Measurements from ENCODE around the gene MYL3.
"Not testable (repeated sequence)": the region's sequence is repeated elsewhere in the genome, so short reads cannot be mapped to it uniquely, and the experiment has no call there.

Gene MYL3

DNA sequence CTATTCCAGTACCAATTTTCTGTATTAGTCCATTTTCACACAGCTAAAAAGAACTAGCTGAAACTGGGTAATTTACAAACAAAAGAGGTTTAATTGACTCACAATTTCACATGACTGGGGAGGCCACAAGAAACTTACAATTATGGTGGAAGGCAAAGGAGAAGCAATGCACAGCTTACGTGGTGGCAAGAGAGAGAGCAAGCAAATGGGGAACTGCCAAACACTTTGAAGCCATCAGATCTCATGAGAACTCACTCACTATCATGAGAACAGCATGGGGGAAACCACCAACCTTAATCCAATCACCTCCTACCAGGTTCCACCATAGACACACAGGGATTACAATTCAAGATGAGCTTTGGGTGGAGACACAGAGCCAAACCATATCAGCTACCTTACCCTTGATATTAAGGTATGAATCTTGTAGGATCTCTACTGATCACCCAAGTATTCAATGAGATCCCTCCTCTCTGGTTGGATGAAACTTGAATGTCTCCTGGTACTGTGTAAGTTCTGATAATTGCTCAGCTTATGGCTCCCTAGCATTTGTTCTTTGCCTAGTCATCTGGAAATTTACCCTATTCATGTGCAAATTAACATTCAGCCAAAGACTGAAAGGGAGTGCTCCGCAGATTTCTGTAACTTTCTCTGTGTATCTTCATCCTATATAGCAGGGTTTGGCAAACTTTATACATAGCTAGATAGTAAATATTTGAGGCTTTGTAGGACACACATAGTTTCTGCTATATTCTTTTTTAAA, 38.9 kb downstream of the MYL3 start:
- no peak for DNase-seq (ENCODE audit: low spot score)

- not testable (repeated sequence) for DNase-seq (ENCODE audit: low spot score)
Measured at GRCh38 chr3:46823314-46823713, 39.9 kb downstream of the MYL3 start.

DNA sequence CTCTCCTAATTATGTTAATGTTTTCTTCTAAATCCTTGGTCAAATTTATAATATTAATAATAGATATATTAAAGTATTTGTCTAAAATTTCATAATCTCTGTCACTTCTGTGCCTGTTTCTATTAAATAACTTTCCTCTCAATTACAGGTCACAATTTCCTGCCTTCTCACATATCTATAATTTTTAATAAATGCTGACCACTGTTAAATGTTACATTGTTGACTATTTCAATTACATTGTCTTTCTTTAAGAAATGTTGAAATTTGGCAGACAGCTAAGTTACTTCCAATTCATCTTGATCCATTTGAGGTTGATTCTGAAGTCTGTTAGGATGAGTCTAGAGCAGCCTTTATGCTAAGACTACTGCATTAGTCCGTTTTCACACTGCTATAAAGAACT, 41.7 kb downstream of the MYL3 start:
- DNase-seq (ENCODE audit: low spot score) = no peak

- no peak for DNase-seq (ENCODE audit: low spot score)
Measured at GRCh38 chr3:46820852-46821251, 42.4 kb downstream of the MYL3 start.

- no peak for DNase-seq (ENCODE audit: low spot score)
Measured at GRCh38 chr3:46812237-46812791, 50.9 kb downstream of the MYL3 start.

GRCh38 chr3:46811615-46812236, 51.5 kb downstream of the MYL3 start:
- no peak for DNase-seq (ENCODE audit: low spot score)

DNA sequence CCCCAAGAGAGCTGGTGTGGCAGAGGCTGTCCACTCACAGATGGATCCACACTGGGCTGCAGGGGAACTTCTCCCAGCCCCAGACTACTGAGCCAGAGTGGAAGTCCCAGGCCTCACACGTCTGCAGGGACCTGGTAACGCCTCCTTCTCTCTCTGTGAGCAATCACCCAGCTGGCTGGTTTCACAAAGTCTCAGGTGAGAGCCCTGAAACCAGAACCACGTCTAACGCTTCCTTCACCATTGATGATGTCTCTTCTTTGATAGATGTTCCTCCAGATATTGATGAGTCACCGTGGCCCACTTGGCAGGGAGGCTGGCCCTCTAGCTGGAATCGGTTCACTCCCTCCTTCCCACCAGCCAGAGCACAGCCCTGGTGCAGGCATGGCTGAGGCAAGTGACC, 54.5 kb downstream of the MYL3 start:
- DNase-seq (ENCODE audit: low spot score) = not testable (repeated sequence)
